Body of pancreas (tissue), 4 donors: ENCODE results near the gene PSMD12. TPM values are rescaled to one million over a fixed set of nuclear protein-coding genes. Genes with fewer than 3 reads are reported as not detected.
"Not testable (repeated sequence)": the region's sequence is repeated elsewhere in the genome, so short reads cannot be mapped to it uniquely, and the experiment has no call there.

Experiments
- ATAC-seq: fragments of 150-250 bp; one replicate; pipeline ENCODE4 v1.9.1; 2016
- DNase-seq, 4 donors: peaks; one replicate each; pipeline ENCODE4 v3.0.0-alpha.2; 2019
- H3K27ac ChIP-seq, 4 donors: fragments of 200-600 bp; sonication (generic); 1 replicate in 3 of 4; 2 replicates in 1 of 4; pipeline versions ENCODE4 v1.5.1 to v1.6.1; 2016 to 2019; ENCODE audit warnings: mild to moderate bottlenecking in 1 of 4, mixed read lengths in 1 of 4, moderate library complexity in 1 of 4
- H3K27me3 ChIP-seq, 2 donors: fragments of 200-600 bp; sonication (generic); one replicate each; pipeline ENCODE4 v1.6.0; 2016; ENCODE audit warnings: mild to moderate bottlenecking in 1 of 2
- H3K36me3 ChIP-seq, 2 donors: fragments of 200-600 bp; sonication (generic); replicated peaks in 1 of 2; 2 replicates each; pipeline ENCODE4 v1.5.1; 2016; ENCODE audit warnings: low read depth in 2 of 2; ENCODE audit not compliant: insufficient read depth in 1 of 2
- H3K4me1 ChIP-seq: fragments of 200-600 bp; sonication (generic); one replicate; pipeline ENCODE4 v1.6.0; 2016
- H3K4me3 ChIP-seq, 2 donors: fragments of 200-600 bp; sonication (generic); 1 replicate in 1 of 2; 2 replicates in 1 of 2; pipeline ENCODE4 v1.5.1; 2016 to 2019
- H3K9me3 ChIP-seq, 3 donors: fragments of 200-600 bp; sonication (generic); 1 replicate in 2 of 3; 2 replicates in 1 of 3; pipeline ENCODE4 v1.5.1; 2016
- CTCF ChIP-seq, 7 experiments: fragments of 450-650 bp in 4 of 7; fragments of 200-600 bp in 3 of 7; sonication (generic) in 3 of 7; IDR thresholded peaks; one replicate each; pipeline ENCODE4 v1.5.1; 2016 to 2019; ENCODE audit warnings: antibody characterized with exemption in 7 of 7
- POLR2A ChIP-seq, 3 donors: fragments of 450-650 bp; IDR thresholded peaks; one replicate each; pipeline ENCODE4 v1.6.1; 2016; ENCODE audit warnings: antibody characterized with exemption in 3 of 3, mild to moderate bottlenecking in 2 of 3
- WGBS, 2 donors: methylation state at CpG; one replicate each; pipeline ENCODE4 v1.1.5; 2017; 5-methylcytosine and 5-hydroxymethylcytosine counted together
- intact Hi-C: fragments of 100-400 bp; cut with DNase I; formaldehyde crosslinking; loops from one replicate; pipeline ENCODE4 v1.15.1; 2023
- total RNA-seq, 2 donors: library from RNA; depleted of rRNA; stranded (reverse); fragments of >200 nt; gene quantifications; one replicate each; pipeline ENCODE4 v1.1.0, GENCODE V29; 2016

Gene PSMD12
- total RNA-seq, 2 donors from 2014 or later, result 12.2 to 14.0 TPM

GRCh38 chr17:67310406-67310805 lies 56.0 kb downstream of the PSMD12 start:
- intact Hi-C loops, result no loop called here
- TF ChIP-seq POLR2A (IDR thresholded peaks at IDR 0.05) (no peak), CTCF (IDR thresholded peaks at IDR 0.05) (no peak)
- ATAC-seq (no peak), DNase-seq (no peak)
- no peak overlapping the region for H3K4me3 ChIP-seq
- no peak overlapping the region for H3K27ac ChIP-seq
- no peaks in the 10 kb centered on the region for H3K36me3 ChIP-seq
- 88 to 93% methylated on average over 5 to 10 of the region's 10 CpGs for WGBS, 2 donors
- no peaks in the 10 kb centered on the region for H3K9me3 ChIP-seq
- H3K27me3 ChIP-seq, result no peaks in the 10 kb centered on the region
- H3K4me1 ChIP-seq, result no peaks in the 10 kb centered on the region

GRCh38 chr17:67305446-67306235 lies 60.7 kb downstream of the PSMD12 start:
- ATAC-seq, H3K27ac ChIP-seq, DNase-seq, H3K4me3 ChIP-seq, H3K27me3 ChIP-seq, H3K36me3 ChIP-seq, H3K4me1 ChIP-seq, intact Hi-C loops, H3K9me3 ChIP-seq: not testable (repeated sequence)
- WGBS, 2 donors, result 59 to 61% methylated on average over 10 of the region's 10 CpGs

GRCh38 chr17:67297454-67297960 lies 68.9 kb downstream of the PSMD12 start:
- intact Hi-C loops, result no loop called here
- TF ChIP-seq CTCF (IDR thresholded peaks at IDR 0.05) (no peak), POLR2A (IDR thresholded peaks at IDR 0.05) (no peak)
- Histone ChIP-seq H3K27ac (no peak overlapping the region), H3K4me1 (peaks cover 3% of the 10 kb centered on the region), H3K36me3 (no peaks in the 10 kb centered on the region), H3K4me3 (no peak overlapping the region), H3K9me3 (no peaks in the 10 kb centered on the region), H3K27me3 (no peaks in the 10 kb centered on the region)
- DNase-seq (no peak), ATAC-seq (no peak)
- WGBS, 2 donors, result 79 to 81% methylated on average over 8 to 10 of the region's 10 CpGs

GRCh38 chr17:67294451-67295199 lies 71.8 kb downstream of the PSMD12 start:
- Histone ChIP-seq H3K9me3 (no peaks in the 10 kb centered on the region), H3K4me1 (peaks cover 3% of the 10 kb centered on the region), H3K36me3 (no peaks in the 10 kb centered on the region), H3K27ac (no peak overlapping the region), H3K4me3 (no peak overlapping the region), H3K27me3 (no peaks in the 10 kb centered on the region)
- DNase-seq (no peak), ATAC-seq (no peak)
- intact Hi-C loops, result no loop called here
- WGBS, 2 donors, result 89 to 91% methylated on average over 15 to 27 of the region's 44 CpGs
- TF ChIP-seq POLR2A (IDR thresholded peaks at IDR 0.05), result no peak
- TF ChIP-seq CTCF (IDR thresholded peaks at IDR 0.05), result no peak
